BJ (cell line): ENCODE results near the gene PARD3. TPM values are rescaled to one million over a fixed set of nuclear protein-coding genes. Genes with fewer than 3 reads are reported as not detected.
"Not testable (repeated sequence)": the region's sequence is repeated elsewhere in the genome, so short reads cannot be mapped to it uniquely, and the experiment has no call there.

Experiments
- CTCF ChIA-PET: fragments of 350-600 bp; formaldehyde crosslinking; extraction: SDS; loops from one replicate; lab custom pipeline; 2021; ENCODE audit warnings: antibody characterized with exemption, inconsistent platforms; lab: Yijun Ruan, JAX
- POLR2A ChIA-PET: fragments of 300-600 bp; sonication (Branson Sonifier 250); formaldehyde crosslinking; extraction: SDS; loops from one replicate; lab custom pipeline; 2021; ENCODE audit warnings: antibody characterized with exemption; lab: Charles Lee
- DNase-seq: peaks from one replicate; pipeline ENCODE4 v3.0.0-alpha.2; 2011; ENCODE audit warnings: low read depth
- H3K27me3 ChIP-seq: 2 replicates; pipeline ENCODE4 v1.6.0; 2011; ENCODE audit warnings: low read length; ENCODE audit not compliant: control insufficient read depth, insufficient read depth
- H3K36me3 ChIP-seq: 2 replicates; pipeline ENCODE4 v1.5.1; 2011; ENCODE audit warnings: low read length; ENCODE audit not compliant: control insufficient read depth, insufficient read depth
- H3K4me3 ChIP-seq: 2 replicates; pipeline ENCODE4 v1.5.1; 2011; ENCODE audit warnings: low read depth, mild to moderate bottlenecking, control low read depth, low read length
- polyA plus RNA-seq: library from polyadenylated mRNA; depleted of rRNA; stranded (reverse); fragments of >200 nt; gene quantifications from 2 replicates; pipeline ENCODE4 v1.2.3, GENCODE V29; 2011
- TF ChIP-seq, protein P1 (sequence below): IDR thresholded peaks from 2 replicates; pipeline ENCODE4 v1.5.1; 2011; ENCODE audit warnings: low read depth, mild to moderate bottlenecking, control low read depth, inconsistent platforms, low read length, moderate library complexity; ENCODE audit not compliant: insufficient read depth

The PARD3 gene
- polyA plus RNA-seq, 1 experiment = 17.7 TPM

DNA sequence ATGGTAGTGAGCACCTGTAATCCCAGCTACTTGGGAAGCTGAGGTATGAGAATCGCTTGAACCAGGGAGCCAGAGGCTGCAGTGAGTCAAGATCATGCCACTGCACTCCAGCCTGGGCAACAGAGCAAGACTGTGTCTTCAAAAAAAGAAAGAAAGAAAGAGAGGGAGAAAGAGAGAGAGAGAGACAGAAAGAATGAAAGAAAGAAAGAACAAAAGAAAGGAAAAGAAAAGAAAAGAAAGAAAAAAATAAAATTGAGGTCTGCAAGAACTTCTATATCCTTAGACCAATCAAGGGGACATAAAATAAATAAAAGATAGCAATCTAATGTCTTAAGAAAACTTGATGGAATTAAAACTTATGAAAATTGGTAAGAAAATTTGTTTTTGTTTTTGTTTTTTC lies 34.9 kb upstream of the PARD3 start:
- POLR2A ChIA-PET = no interaction called here
- CTCF ChIA-PET = no interaction called here
- DNase-seq = no peak
- no peak overlapping the region for H3K4me3 ChIP-seq
- H3K27me3 ChIP-seq = no peaks in the 10 kb centered on the region
- H3K36me3 ChIP-seq = no peaks in the 10 kb centered on the region
- TF ChIP-seq, protein P1, sequence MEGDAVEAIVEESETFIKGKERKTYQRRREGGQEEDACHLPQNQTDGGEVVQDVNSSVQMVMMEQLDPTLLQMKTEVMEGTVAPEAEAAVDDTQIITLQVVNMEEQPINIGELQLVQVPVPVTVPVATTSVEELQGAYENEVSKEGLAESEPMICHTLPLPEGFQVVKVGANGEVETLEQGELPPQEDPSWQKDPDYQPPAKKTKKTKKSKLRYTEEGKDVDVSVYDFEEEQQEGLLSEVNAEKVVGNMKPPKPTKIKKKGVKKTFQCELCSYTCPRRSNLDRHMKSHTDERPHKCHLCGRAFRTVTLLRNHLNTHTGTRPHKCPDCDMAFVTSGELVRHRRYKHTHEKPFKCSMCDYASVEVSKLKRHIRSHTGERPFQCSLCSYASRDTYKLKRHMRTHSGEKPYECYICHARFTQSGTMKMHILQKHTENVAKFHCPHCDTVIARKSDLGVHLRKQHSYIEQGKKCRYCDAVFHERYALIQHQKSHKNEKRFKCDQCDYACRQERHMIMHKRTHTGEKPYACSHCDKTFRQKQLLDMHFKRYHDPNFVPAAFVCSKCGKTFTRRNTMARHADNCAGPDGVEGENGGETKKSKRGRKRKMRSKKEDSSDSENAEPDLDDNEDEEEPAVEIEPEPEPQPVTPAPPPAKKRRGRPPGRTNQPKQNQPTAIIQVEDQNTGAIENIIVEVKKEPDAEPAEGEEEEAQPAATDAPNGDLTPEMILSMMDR = no peak

DNA sequence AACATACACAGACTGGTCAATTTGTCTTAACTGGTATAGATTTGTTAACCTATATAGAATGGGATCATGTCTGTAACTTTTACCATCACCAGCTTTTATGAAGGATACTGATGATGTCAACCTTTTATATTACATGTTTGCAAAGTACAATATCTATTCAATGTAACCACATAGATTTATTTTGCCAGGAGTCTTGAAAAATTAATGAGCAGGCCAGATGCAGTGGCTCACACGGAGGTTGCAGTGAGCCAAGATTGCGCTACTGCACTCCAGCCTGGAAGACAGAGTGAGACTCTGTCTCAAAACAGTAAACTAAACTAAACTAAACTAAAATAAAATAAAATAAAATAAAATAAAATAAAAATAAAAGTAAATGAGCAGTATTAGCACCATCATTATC lies 30.0 kb upstream of the PARD3 start:
- CTCF ChIA-PET = no interaction called here
- POLR2A ChIA-PET = no interaction called here

GRCh38 chr10:34844448-34844847 lies 29.4 kb upstream of the PARD3 start:
- H3K36me3 ChIP-seq = no peaks in the 10 kb centered on the region
- ChIA-PET POLR2A (no interaction called here), CTCF (interaction anchor here (0.8 to 1.5 kb wide), 3 partner anchors 8 to 23 kb away, joined by 3 to 4 read pairs (median 3); no protein-coding TSS in a partner anchor)
- DNase-seq = no peak
- TF ChIP-seq, protein P1 = no peak
- 0 out of 2 replicates have a peak, but pooled peaks cover 2% of the 10 kb centered on the region for H3K27me3 ChIP-seq
- H3K4me3 ChIP-seq = no peak overlapping the region

More for the DNA sequence above, 30.0 kb upstream of the PARD3 start:
- TF ChIP-seq, protein P1 = no peak
- Histone ChIP-seq H3K4me3 (no peak overlapping the region), H3K27me3 (0 out of 2 replicates have a peak, but pooled peaks cover 2% of the 10 kb centered on the region), H3K36me3 (no peaks in the 10 kb centered on the region)
- no peak for DNase-seq

GRCh38 chr10:34843470-34843869 lies 28.4 kb upstream of the PARD3 start:
- H3K27me3 ChIP-seq, H3K4me3 ChIP-seq, POLR2A ChIA-PET, DNase-seq, H3K36me3 ChIP-seq: not testable (repeated sequence)
- CTCF ChIA-PET = interaction anchor here (0.8 to 1.5 kb wide), 4 partner anchors 9 to 24 kb away, joined by 3 to 5 read pairs (median 4); no protein-coding TSS in a partner anchor

GRCh38 chr10:34838366-34838900 lies 23.3 kb upstream of the PARD3 start:
- POLR2A ChIA-PET = no interaction called here
- no peak for DNase-seq
- CTCF ChIA-PET = no interaction called here
- TF ChIP-seq, protein P1 = no peak
- no peak overlapping the region for H3K4me3 ChIP-seq
- no peaks in the 10 kb centered on the region for H3K36me3 ChIP-seq
- H3K27me3 ChIP-seq = peaks cover 4% of the 10 kb centered on the region

DNA sequence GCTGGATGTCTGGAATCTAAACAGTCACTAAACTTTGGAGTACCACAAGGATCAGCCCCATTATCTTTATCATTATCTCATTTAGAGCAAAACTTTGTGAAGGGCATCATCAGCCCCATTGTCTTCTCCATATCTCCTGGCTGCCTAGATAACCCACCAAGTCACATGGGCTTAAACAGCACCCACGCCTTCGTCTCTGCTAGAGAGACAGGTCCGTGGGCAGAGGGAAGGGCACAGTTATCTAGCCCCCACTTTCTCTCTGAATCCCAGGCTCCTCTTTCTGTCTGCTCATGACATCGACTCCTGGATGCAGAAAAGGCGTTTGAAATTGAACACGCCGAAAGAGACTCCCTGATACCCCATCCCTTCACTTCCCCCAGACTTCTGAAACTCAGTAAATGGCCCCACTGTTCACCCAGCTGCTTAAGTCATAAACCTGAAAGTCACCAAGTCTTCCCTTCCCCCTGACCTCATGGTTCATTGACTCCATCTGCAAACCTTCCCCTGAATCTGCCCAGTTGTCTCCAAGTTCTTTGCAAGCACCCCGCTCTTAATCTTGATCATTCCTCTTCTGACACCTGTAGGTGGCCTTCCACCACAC lies 20.9 kb upstream of the PARD3 start:
- TF ChIP-seq, protein P1 = no peak
- POLR2A ChIA-PET = no interaction called here
- CTCF ChIA-PET = no interaction called here
- Histone ChIP-seq H3K36me3 (no peaks in the 10 kb centered on the region), H3K27me3 (peaks cover 4% of the 10 kb centered on the region), H3K4me3 (no peak overlapping the region)
- DNase-seq = no peak
